HG03354 (cell line): ENCODE results near the gene RNF34.

Experiments used
- ATAC-seq: cut with Tn5 transposase; IDR thresholded peaks from one replicate; pipeline ENCODE4 v1.9.1; 2021; ENCODE audit warnings: mild to moderate bottlenecking; ENCODE audit not compliant: unreplicated experiment, poor library complexity, severe bottlenecking

The RNF34 gene

DNA sequence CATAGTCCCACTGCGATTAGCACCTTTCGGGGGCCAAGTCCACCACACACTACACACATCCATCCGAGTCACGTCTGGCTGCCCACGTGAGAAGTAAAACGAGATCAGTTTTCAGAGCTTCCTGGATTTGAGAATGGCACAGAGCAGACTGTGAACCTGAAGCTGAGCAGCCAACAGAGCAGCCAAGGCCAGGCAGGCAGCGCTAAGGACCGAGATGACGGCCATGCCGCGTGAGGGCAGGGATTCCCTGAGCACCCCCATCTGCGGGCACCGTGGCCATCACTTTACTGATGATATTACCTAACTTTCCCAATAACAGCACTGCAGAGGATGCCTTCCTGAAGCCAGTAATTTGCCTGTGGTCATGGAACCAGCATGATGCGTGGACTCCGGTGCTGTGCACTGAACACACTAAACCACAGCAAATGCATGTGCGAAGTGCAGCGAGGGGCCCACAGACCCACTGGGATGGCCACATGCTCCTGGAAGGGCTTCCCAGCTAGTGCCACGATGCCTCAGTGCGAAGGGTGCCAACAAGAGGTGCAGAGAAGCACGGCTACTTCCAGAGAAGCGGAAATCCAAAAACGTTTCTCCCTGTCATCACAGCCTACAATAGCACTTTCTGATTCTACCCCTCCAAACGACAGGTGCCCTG lies 56.0 kb downstream of the RNF34 start:
- ATAC-seq = no peak

- no peak for ATAC-seq
Observed at GRCh38 chr12:121456551-121456950, 56.6 kb downstream of the RNF34 start.

DNA sequence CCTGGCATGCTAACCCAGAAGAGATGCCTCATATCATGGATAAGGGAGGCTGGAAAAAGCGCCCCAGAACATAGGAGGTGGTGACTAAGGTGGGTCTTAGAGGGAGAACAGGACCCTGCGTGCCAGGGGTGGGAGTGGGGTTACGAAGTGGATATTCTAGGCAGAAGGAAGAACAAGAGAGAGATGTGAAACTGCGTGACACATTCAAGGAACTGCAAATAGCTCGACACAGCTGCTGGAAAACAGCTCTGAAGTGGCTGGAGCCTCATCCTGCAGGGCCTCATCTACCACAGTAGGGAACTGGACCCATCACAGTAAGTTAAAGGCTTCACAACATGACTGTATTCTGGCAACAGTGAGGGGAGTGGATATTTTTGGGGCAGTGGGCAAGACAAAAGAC lies 61.1 kb downstream of the RNF34 start:
- no peak for ATAC-seq

- ATAC-seq = no peak
Observed at GRCh38 chr12:121464331-121464730, 64.4 kb downstream of the RNF34 start.

DNA sequence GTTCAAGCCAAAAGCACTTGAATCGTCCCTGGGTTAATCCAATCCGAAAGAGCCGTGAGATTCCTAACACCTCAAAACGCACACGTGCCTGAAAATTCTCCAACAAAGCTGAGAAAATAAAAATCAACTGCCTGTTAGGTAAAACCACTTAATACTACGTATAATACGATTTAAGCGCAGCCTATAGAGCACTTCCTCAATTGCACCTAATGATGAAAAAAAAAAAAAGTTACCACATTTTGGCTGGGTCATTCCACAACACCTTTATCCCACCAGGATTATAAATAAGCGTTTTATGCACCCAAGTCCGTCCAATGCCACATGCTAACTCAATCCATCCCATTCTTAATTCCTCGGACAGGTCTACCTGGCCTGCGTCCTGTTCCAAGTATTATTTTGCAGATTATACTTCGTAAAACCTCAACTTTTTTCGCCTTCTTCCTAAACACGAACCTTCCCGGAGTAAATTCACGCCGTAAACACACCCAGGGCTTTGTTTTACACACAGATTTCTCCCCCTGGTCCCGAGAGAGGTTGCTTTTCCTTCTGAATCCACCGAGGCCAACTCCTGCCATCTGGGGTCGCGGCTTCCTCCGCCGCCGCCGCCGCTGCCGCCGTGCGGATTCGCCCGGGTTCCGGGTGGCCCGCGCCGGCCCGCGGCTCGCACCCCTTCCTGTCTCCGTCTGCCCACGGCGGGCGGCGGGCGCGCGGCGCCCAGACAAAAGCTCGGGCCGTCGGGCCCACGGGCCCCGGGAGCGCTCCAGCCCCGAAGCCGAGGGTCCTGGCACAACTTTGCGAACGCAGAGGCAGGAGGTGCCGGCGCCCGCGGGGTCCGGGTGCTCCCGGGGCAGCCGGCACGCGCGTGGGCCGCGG lies 66.2 kb downstream of the RNF34 start:
- ATAC-seq = peak; percentile 18

GRCh38 chr12:121466794-121467637 lies 67.1 kb downstream of the RNF34 start:
- peak; percentile 88 for ATAC-seq

DNA sequence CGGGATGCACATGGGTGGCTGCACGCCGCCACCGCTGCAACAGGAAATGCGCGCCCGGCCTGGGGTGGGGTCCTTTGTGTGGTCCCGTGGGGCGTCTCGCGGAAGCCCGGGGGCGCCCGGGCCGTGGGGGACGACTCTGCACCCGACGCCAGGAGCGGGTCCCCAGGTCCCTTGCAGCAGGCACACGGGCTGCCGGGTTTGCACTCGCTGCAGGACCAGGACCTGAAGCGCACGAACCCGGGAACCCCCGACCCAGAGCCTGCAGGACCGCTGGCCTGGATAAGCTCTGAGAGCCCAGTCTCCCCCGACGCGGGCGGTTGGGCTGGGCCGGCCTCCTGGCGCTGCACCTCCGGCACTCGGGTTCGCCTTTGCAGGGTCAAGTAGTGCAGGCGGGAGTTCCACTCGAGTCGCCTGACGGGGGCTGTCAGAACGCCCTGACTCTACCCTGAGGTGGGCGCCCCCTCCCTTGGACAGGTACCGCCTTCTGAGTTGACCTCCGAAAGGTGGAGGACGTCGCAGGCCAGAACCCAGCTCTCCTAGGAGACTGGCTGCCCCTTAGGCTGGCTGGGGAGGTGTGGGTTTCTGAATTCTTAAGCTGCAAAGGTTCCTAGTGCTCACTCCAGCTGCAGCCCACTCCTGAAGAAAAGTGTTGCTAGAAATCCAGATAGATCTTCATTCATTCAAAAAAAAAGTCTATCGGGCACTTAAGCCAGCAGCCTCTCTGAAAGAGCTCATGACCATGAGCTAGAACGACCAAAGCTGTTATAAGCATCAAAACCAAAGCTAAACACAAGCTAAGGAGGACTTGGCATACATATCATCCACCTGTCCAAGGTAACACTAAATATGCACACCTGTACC lies 68.0 kb downstream of the RNF34 start:
- ATAC-seq = no peak

- ATAC-seq = no peak
Observed at GRCh38 chr12:121468499-121468801, 68.5 kb downstream of the RNF34 start.

DNA sequence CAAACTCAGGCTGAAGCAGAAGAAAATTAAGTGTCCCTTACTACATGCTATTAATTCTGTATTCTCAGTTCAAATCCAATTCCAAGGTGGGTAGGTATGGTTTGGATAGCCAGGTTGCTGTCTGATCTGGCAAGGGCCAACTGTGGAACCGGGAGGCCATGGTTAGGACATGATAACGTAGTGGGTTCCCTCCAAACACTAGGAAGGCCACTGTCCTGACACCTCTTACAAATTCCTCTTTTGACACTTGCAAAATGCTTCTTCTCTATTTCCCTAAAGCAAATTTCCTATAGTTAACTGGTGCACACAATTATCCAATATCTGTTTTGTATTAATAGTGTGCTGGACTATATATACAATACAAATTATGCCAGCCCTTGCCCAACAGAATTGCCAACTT lies 70.8 kb downstream of the RNF34 start:
- no peak for ATAC-seq

- ATAC-seq = no peak
Observed at GRCh38 chr12:121472150-121472905, 72.4 kb downstream of the RNF34 start.
